Iris pigment epithelial cell (primary cell): ENCODE measurements around the gene MATN4.

Experiments used
- DNase-seq: peaks from one replicate; pipeline ENCODE4 v3.0.0-alpha.2; 2011; ENCODE audit warnings: low read depth

MATN4 gene

DNA sequence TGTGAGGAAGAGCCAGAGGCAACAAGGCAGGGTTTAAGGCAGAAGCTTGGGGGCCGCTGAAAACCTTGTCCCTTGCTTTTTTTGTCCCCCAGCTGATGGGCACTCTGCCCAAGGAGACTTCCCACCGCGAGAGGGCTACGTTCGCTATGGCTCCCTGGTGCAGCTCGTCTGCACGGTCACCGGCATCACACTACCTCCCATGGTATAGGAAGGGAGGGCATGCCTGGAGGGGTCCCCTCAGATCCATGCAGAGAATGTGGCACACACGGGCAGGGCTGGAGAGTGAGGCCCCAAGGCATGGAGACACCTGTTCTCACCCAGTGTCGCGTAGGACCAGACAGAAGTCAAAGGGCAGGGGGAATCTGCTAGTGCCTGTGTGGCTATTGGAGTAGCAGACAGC, 5.8 kb upstream of the MATN4 start:
- DNase-seq = no peak

DNA sequence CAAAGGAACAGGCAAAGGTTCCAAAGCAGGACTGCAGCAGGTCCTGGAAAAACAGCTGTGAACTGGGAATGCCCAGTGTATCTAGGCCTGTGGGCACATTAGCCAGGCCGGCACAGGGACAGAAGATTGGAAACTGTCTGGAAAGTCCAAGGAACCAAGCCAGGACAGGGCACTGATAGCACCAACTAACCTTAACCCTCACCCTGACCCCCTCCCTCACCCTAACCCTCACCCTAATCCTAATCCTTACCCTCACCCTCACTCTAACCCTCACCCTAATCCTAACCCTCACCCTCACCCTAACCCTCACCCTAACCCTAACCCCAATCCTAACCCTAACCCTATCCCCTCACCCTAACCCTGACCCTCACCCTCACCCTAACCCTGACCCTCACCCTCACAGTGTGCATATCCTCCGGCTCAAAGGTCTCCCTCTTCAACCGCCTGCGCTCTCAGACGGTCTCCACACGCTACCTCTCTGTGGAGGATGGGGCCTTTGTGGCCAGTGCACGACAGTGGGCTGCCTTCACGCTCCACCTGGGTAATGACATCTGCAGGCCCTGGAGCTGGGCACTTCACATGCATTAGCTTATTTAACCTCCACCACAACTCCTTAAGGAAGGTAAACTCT, 5.1 kb upstream of the MATN4 start:
- no peak for DNase-seq

DNA sequence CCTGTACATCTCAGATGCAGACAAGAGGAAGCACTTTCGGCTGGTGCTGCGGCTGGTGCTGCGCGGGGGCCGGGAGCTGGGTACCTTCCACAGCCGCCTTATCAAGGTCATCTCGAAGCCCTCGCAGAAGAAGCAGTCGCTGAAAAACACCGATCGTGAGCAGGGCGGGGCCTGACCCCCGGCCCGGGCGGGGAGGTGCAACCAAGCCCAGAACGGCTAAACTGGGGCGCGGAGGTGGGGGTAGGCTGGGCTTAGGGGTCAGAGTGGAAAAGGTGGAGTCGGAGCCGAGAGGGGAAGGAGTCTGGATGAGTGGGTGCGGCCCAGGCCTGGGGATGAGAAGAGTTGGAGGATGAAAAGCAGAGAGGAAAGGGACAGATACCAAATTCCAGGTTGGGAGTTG, 4.1 kb upstream of the MATN4 start:
- DNase-seq = no peak

DNA sequence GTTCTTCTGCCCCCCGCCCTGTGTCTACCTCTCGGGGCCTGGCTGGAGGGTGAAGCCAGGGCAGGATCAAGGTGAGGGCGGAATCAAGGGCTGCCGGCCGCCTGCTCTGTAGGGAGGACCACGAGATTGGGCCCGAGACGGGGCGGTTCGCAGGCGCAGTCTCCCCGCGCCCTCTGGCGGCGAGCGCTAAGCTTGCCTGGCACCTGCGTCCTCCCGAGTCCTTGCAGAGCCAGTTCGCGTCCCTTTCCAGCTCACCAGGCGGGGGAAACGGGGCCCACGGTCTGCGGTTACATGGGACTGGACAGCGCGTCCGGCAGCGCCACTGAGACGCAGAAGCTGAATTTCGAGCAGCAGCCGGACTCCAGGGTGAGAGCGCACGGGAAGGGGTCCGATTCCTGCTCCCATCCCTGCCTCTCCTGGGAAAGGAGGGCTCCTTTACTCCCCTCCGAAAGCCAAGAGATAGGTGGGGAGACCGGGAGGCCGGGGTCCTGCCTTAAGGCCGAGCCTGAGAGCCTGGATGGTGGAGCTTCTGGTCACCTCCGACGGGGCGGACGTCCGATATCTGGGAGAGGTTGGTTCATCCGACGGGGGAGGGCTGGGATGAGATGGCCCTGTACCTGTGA, 3.6 kb upstream of the MATN4 start:
- DNase-seq = peak; percentile 48

DNA sequence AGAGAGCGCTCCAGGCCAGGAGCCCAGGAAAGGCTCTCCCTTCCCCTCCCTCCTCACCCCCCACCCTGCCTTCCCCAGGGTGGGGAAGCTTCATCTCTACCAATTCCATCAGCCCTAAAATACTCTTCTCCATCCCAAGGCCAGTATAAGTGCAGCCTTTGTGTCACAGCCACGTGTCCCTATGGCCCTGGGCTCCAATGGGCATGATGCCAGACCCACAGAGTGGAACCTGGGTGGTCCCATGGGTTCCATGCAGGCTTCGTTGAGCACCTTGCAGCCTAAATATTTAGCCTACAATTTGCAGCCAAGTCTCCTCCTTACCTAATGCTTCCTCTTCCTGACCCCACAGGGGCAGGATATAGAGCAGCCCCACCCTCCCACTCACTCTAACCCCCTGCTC, 976 bp upstream of the MATN4 start:
- DNase-seq = no peak

DNA sequence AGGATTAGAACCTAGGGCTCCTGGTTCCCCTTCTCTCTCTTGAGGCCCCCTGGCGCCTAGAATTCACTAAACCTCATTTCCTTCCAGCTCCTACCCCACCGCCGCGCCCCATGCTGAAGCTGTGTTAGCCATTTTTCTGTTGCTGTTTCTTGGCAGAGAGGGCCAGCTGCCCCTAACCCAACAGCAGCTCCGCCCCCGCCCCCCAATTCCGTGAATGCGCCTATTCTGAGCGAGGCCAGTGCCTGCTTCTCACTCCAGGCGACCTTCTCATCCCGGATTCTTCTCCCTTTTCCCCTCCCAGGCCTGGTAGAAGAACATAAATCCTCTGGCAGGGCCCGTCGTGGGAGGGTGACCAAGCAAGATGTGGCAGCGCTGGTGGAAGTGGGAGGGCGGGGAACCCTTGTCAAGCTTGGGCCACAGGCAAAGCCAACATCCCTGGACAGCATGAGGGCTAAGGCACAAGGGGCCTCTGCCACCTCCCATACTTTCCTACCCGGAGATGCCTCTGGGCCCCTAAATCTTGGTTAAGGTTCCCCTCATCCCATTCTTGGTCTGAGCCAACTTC, 941 bp downstream of the MATN4 start:
- DNase-seq = no peak

DNA sequence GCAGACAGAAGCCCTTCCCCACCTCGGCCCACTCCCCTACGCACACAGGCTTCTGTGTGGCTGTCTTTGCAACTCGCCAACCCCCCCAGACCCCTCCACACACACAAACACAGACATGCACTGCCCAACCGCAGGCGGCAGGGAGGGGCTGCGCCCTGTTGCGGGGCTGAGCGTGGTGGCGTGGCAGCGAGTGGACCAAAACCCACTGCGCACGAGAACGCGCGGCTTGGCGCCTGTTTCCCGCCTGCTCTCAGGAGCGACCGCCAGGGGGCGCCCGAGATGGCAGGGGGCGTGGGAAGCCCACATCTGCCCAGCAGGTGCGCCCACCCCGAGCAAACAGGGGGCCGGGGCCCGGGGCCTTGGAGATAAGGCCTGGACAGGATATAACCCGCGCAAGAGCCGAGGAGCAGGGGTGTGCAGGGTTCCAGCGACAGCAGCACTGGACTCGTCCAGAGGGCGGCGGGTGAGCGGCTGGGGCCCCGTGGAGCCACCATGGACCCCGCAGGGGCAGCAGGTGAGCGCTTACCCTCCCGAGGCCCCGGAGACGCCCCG, 1.6 kb downstream of the MATN4 start, which contains the start of gene RBPJL:
Gene RBPJL (plus strand): TSS at position 410 of the 552 bp plus-strand sequence. CDS start 83 bp downstream, at position 493.
- no peak for DNase-seq

DNA sequence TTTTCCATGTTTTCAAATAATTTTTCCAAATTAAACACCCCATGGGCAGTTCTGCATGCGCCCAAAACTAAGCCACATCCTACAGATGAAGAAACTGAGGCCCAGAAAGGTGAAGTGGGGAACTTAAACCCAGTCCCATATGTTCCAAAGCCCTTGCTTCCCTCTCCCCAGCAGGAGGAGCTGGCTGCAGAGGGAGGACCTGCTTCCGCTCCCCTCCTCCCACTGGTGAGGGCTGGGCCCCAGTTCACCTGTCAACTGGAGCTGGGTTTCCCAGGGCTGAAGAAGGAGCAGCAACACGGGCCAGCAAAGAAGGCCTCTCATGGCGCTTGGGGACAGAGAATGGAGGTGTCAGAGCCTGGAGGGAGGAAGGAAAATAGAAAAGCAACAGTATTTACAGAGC, 2.8 kb downstream of the MATN4 start:
- DNase-seq = no peak

DNA sequence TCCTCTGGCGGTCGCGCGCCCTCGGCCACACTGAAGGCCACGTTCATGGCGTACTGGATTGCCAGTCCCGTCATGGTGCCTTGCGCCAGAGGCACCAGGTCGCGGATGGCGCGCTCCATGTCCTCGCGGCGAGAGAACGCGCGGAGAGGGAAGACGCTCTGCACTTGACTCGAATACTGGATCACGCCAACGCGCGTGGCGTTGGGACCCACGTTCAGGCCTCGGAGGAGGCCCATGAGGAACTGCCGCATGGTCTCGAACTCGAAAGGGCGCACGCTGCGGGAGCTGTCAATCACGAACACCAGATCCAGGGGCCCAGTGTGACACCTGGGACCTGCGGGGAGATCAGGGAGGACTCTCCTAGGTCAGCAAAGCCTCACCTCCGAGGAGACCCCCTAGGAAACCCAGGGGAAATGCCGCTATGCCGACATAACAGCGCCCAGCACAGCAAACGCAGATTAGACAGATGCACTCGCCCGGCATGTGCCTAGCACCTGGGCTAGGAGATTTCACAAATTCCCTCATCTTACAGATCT, 3.6 kb downstream of the MATN4 start:
- DNase-seq = no peak

DNA sequence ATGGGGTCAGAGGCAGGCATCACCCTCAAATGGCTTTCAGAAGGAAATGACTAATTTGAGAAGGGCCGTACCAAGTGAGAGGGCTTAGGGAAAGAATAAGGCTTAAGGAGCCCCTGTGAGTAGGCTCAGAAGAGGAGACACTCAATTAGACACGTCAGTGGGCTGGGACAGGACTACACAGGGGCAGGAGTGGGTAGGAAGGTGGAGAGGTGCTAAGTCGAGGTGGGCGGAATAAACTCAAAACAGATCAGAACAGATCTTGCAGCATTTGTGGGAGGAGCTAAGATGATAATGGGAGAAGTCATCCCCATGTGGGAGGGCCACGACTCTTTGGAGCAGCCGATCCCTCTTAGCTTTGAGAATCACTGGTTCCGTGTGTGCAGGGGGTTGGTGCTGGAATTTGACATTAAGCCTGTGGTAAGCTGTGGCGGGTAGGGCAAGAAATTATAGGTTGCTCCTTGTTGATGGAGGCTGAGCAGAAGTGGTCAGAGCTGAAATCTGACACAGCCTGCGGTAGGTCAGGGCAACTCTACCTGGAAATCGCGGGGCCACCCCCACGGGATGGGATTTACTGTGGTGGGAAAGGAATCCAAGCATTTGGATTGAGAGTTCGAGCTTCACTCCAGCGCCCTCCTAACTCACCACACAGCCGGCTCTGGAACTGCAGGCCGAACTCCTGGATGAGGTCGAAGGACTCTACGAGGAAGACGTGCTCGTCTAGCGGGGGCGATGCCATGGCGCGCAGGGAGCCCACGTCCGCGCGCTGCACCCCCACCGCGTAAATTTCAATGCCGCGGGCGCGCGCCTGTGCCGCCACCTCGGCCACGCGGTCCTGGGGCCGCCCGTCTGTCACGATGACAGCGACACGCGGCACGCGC, 4.3 kb downstream of the MATN4 start:
- DNase-seq = no peak

DNA sequence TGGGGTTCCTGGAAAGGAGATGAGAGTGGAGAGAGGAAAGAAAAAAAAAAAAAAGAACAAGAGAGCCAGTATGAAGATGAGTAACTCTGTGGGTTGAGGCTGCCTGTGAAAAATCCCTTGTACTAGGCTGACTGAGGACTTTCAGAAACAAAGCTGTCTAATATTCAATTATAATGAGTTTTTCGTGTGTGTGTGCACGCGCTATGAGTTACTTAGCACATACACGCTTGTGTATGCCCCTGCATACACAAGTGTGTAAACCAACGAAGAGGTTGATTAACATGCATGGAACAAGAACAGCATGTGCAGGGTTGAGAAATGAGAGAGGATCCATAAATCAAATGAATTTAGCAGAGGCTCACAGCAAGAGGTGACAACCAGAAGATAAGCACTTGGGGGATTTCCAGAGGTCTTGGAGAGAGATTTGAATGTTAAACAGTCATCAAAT, 6.3 kb downstream of the MATN4 start:
- DNase-seq = no peak

DNA sequence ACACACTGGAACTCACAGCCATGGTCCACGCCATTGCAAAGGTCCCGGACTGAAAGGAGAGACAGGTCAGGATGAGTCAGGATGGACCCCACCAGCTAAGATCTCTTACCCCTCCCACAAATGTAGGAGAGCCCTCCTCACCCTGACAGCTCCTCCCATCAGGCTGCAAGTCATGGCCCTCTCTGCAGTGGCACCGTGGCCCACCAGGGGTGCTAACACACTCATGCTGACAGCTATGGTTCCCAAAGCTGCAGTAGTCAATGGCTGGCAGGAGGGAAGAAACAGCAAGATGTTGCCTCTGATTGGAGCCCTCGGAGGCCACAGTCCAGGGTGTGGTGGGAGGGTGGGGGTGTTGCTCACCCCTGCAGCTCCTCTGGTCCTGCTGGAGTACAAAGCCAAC, 7.1 kb downstream of the MATN4 start:
- peak; percentile 40 for DNase-seq

DNA sequence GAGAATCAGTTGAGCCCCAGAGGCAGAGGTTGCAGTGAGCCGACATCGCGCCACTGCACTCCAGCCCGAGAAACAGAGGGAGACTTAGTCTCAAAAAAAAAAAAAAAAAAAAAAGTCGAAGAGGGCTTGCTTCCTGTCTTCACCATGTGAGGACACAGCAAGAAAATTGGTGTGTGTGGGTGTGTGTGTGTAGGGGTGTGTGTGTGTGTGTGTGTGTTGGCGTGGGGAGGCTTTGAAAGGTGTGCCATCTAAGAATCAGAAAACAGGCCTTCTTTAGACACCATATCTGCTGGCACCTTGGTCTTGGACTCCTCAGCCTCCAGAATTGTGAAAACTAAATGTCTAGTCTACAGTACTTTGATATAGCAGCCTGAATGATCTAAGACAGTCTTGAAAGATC, 8.3 kb downstream of the MATN4 start:
- DNase-seq = no peak

DNA sequence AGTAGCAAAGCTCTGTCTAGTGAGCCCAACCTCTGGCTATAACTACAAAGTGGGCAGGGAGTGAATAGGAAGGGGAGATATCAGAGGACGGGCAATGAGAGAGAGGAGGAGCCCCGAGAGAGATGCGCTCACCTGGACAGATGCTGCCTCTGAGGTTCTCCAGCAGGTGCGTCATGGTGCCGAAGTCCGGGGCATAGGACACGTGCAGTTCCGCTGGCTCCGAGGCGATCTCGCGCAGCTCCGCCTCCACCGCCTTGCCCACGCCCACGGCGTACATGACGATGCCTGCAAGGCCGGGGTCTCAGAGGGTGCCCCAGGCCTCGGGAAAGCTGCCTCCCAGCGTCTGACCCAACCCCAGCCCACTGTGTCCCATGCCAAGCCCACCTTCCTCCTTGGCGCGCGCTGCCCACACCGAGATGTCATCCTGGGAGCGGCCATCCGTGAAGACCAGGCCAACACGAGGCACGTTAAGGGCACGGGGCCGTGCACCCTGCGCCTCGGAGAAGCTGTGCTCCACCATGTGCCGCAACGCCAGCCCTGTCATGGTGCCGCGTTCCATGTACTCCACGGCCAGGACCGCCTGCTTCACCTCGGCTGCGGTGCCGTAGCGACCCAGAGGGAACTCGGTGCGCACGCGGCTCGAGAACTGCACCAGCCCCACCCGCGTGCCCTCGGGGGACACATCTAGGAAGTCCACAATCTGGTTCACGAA, 10.2 kb downstream of the MATN4 start:
- no peak for DNase-seq

DNA sequence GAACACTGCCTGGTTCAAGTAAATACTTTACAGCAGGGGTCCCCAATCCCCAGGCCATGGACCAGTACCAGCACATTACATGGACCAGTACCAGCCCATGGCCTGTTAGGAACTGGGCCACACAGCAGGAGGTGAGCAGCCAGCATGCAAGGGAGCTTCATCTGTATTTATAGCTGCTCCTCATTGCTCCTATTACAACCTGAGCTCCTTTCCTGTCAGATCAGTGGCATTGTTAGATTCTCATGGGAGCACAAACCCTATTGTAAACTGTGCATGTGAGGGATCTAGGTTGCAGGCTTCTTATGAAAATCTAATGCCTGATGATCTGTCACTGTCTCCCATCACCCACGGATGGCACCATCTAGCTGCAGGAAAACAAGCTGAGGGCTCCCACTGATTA, 13.4 kb downstream of the MATN4 start:
- DNase-seq = no peak

DNA sequence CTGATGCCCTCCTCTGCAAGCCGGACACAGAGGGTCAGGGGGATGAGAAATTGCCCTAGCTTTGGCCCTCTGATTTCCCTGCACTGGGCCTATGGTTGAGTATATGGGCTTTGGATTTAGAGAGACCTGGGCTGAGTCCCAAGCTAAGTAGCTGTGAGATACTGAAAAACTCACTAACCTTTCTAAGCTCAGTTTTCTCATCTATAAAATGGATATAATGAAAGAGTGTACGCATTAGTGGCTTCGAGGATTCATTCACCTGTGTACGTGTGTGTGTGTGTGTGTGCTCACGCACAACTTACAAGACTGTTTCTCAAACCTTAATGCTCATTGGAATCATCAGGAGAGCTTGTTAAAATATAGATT, 14.1 kb downstream of the MATN4 start:
- DNase-seq = no peak

DNA sequence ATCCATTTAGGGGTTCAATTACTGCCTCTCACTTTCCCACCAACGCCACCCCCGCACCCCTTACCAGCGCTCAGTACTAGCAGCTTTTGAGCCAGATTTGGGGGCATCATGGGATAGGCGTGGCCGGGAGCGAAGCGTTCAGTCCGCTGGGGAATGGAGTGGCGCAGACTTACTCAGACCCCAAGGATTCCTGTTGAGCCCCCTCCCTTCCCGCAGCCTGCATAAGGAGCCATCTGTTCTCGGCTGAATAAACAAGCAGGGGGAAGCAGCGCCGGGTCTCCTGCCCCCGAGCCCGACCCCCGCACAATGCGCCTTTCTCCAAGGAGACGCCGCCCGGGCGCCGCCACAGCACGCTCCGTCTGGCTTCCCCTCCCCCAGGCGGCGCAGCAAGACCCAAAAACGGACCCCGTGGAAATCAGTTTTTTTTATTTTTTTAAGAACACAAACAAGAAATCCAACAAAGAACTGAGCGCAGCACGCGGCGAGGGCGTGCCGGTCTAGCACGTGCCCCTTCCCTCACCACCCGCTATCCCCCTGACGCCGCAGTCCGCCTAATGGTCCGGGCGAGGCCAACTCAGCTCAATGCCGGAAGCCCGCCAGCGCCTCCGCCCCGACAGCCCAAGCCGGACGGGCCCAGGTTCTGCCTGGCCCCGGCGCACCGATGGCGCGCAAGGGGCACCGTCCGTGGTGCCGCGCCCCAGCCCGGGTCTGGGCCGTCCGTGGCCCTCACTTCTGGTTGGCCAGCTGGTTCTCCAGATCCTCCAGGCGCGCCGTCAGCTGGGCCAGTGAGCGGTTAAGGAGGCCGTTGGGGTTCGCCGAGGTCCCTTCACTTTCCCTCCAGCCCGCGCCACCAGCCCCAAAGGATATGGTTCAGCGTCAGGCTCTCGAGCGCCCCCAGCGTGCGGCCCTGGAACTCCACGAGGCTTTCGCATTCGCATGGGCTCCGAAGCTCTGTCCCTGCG, 14.8 kb downstream of the MATN4 start:
- peak; percentile 54 for DNase-seq

DNA sequence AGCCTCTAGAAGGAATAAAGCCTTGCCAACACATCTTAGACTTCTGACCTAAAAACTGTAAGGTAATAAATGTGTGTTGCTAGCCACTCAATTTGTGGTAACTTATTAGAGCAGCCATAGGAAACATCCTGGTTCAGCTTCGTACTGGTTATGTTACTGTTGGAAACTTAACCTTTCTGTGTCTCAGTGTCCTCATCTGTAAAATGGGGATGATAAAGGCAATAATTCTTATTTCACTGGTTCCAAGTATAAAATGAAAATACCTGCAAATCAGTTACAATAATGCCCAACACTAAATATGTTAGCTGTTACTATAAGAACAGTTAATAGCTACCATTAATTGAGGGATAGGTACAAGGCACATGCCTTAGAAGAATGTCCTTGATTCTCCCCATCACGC, 15.8 kb downstream of the MATN4 start:
- no peak for DNase-seq

DNA sequence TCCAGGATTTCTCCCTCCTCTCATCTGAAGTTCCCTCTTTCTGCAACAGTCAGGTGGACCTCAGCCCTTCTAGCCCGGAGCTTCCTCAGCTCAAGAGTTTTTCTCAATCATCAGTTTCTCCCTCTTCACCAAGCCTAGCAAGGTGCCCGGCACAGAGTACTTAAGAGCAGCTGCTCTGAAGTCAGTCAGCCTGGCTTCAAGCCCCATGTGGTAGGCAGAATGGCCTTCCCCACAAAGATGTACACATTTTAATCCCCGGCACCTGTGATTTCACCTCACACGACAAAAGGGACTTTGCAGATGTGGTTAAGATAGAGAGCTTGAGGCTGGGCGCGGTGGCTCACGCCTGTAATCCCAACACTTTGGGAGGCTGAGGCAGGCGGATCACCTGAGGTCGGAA, 16.6 kb downstream of the MATN4 start:
- no peak for DNase-seq

DNA sequence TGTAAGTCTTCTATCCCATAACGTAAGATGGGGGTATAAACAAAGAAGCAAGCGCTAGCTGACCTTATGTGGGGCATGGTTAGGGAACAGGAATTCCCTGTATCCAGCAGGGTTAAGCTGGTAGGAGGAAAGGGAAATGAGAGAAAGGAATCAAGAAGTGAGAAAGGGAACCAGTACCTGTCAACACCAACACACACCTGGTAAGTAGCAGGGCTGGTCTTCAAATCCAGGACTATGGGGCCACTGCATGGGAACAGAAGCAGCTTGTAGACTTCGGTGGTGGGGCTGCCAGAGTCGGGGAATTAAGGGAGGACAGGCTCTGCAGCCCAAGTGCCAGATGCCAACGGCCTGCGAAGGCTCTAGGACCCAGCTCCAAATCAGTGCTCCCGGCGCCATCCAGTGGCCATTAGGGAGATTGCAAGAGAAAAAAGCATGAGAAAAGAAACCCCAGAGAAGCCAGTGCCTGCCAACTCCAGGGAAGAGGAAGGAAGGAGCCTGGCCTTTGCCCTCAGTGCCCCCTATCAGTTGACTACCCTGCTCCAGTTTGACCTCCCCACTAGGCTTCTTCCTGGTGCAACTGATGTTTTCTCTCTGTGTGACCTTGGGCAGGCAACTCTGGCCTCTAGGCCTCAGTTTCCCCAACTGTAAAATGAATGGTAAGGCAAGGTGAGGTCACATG, 17.3 kb downstream of the MATN4 start:
- peak; percentile 49 for DNase-seq
